GM12878 (cell line): ENCODE data around the gene KCNS1. TPM values are rescaled to one million over a fixed set of nuclear protein-coding genes. Genes with fewer than 3 reads are reported as not detected.

Experiments used
- ATAC-seq: fragments of 200-7000 bp; cut with Tn5 transposase; 3 replicates; pipeline ENCODE4 v1.9.1; 2020; ENCODE audit warnings: mild to moderate bottlenecking, moderate library complexity
- BruUV-seq: library from RNA; stranded (reverse); fragments of 400-500 nt; replicated peaks from 2 replicates; lab custom pipeline; 2021; lab: Mats Ljungman, UMichigan
- CTCF ChIA-PET: fragments of 300-600 bp; sonication (Branson Sonifier 250); formaldehyde crosslinking; extraction: SDS; loops from one replicate; lab custom pipeline; 2021; ENCODE audit warnings: inconsistent platforms; lab: Yijun Ruan, JAX
- POLR2A ChIA-PET: fragments of 350-600 bp; formaldehyde crosslinking; extraction: SDS; loops from one replicate; lab custom pipeline; 2021; ENCODE audit warnings: inconsistent platforms; lab: Charles Lee
- RAD21 ChIA-PET: fragments of 300-600 bp; sonication (Branson Sonifier 250); formaldehyde crosslinking; loops from one replicate; lab custom pipeline; 2023; ENCODE audit warnings: antibody characterized with exemption; ENCODE audit not compliant: unreplicated experiment; lab: Charles Lee
- SMC1A ChIA-PET: fragments of 300-600 bp; sonication (Branson Sonifier 250); formaldehyde crosslinking; loops from one replicate; lab custom pipeline; 2023; ENCODE audit not compliant: unreplicated experiment, uncharacterized antibody; lab: Charles Lee
- DNase-seq: peaks from one replicate; pipeline ENCODE4 v3.0.0-alpha.2; 2011; ENCODE audit warnings: low read depth, low spot score
- FAIRE-seq: peaks from 3 replicates; lab custom pipeline; 2011; peaks lifted over from hg19 to GRCh38; lab: Jason Lieb, UNC
- H2AFZ ChIP-seq: 2 replicates; pipeline ENCODE4 v1.6.0; 2011; ENCODE audit warnings: low read depth, low read length, control low read depth; ENCODE audit not compliant: control insufficient read depth
- H3K27ac ChIP-seq: 2 replicates; pipeline ENCODE4 v1.5.1; 2011; ENCODE audit warnings: control low read depth; ENCODE audit not compliant: control insufficient read depth, insufficient read depth
- H3K27me3 ChIP-seq, 2 experiments: replicated peaks in 1 of 2; 2 replicates each; pipeline versions ENCODE4 v1.6.0 to v1.6.1; 2011; ENCODE audit warnings: low read length in 1 of 2; ENCODE audit not compliant: control insufficient read depth in 2 of 2, insufficient read depth in 2 of 2
- H3K36me3 ChIP-seq, 2 experiments: 2 replicates each; pipeline ENCODE4 v1.5.1; 2011; ENCODE audit warnings: low read length in 1 of 2; ENCODE audit not compliant: control insufficient read depth in 2 of 2, insufficient read depth in 2 of 2
- H3K4me1 ChIP-seq: 2 replicates; pipeline ENCODE4 v1.6.1; 2011; ENCODE audit warnings: mild to moderate bottlenecking, low read length, moderate library complexity, mixed read lengths; ENCODE audit not compliant: control insufficient read depth, insufficient read depth
- H3K4me2 ChIP-seq: 2 replicates; pipeline ENCODE4 v1.6.0; 2011; ENCODE audit warnings: control low read depth; ENCODE audit not compliant: control insufficient read depth, insufficient read depth
- H3K4me3 ChIP-seq: fragments of 200-600 bp; sonication (generic); 2 replicates; pipeline ENCODE4 v1.5.1; 2016
- H3K79me2 ChIP-seq: 2 replicates; pipeline ENCODE4 v1.6.0; 2011; ENCODE audit warnings: low read length; ENCODE audit not compliant: control insufficient read depth, insufficient read depth
- H3K9ac ChIP-seq: 2 replicates; pipeline ENCODE4 v1.8.0; 2011; ENCODE audit warnings: low read length, control low read depth, mixed read lengths; ENCODE audit not compliant: control insufficient read depth, insufficient read depth
- H3K9me3 ChIP-seq: replicated peaks from 3 replicates; pipeline ENCODE4 v1.5.1; 2011; ENCODE audit warnings: mild to moderate bottlenecking, low read length; ENCODE audit not compliant: control insufficient read depth, insufficient read depth
- H4K20me1 ChIP-seq: 2 replicates; pipeline ENCODE4 v1.6.0; 2011; ENCODE audit not compliant: control insufficient read depth, insufficient read depth
- BHLHE40 ChIP-seq, 2 experiments: fragments of 450-650 bp in 1 of 2; IDR thresholded peaks; 2 replicates each; pipeline ENCODE4 v1.6.1; 2011 to 2017; ENCODE audit warnings: low read depth in 2 of 2, borderline replicate concordance in 1 of 2, improper control_type of control experiment in 1 of 2, low read length in 1 of 2, mild to moderate bottlenecking in 1 of 2
- HDAC6 ChIP-seq: fragments of 200-600 bp; sonication (generic); IDR thresholded peaks from one replicate; pipeline ENCODE4 v1.8.0; 2017; ENCODE audit warnings: antibody characterized with exemption; ENCODE audit not compliant: unreplicated experiment
- PAX8 ChIP-seq: fragments of 450-650 bp; IDR thresholded peaks from 2 replicates; pipeline ENCODE4 v1.6.1; 2017; ENCODE audit warnings: mild to moderate bottlenecking, moderate library complexity
- WGBS: methylation state at CpG from one replicate; pipeline ENCODE4 v1.1.6; 2016; ENCODE audit warnings: low lambda C conversion rate; ENCODE audit not compliant: insufficient replicate concordance, insufficient coverage; ENCODE audit errors: missing lambda C conversion rate; 5-methylcytosine and 5-hydroxymethylcytosine counted together
- in situ Hi-C: fragments of 300-500 bp; cut with MboI; formaldehyde crosslinking; loops from 9 replicates; pipeline ENCODE4 v1.14.3; 2018; ENCODE audit warnings: mixed read lengths
- intact Hi-C: fragments of 100-400 bp; cut with micrococcal nuclease; formaldehyde crosslinking; loops from one replicate; pipeline ENCODE4 v1.14.2; 2022; ENCODE audit not compliant: unreplicated experiment
- polyA plus RNA-seq, 11 experiments: library from polyadenylated mRNA; depleted of rRNA in 4 of 11; unstranded in 6 of 11; stranded (reverse) in 5 of 11; fragments of >200 nt; fragmentation: Nextera tagmentation in 4 of 11; fragmentation: Illumina TruSeq in 1 of 11; extraction: Ambion mirVana in 4 of 11; extraction: Trizol in 1 of 11; gene quantifications; 1 replicate in 1 of 11; 2 replicates in 10 of 11; pipeline versions ENCODE4 v1.2.1 to v1.2.3, GENCODE V29; 2011 to 2016; ENCODE audit warnings: inconsistent platforms in 2 of 11, missing spikeins in 2 of 11, low read depth in 1 of 11
- total RNA-seq, 4 experiments: library from RNA; depleted of rRNA in 3 of 4; stranded (reverse); fragments of >200 nt in 3 of 4; fragmentation: Illumina TruSeq in 1 of 4; extraction: Trizol in 1 of 4; gene quantifications; 2 replicates each; pipeline versions ENCODE4 v1.2.1 to v1.2.3, GENCODE V29; 2013 to 2021
- TF ChIP-seq, protein P1 (sequence below), 3 experiments: IDR thresholded peaks in 2 of 3; conservative IDR thresholded peaks in 1 of 3; 2 replicates each; pipeline ENCODE4 v1.5.1; 2011; ENCODE audit warnings: low read depth in 3 of 3, low read length in 3 of 3, mild to moderate bottlenecking in 3 of 3, control low read depth in 2 of 3, moderate library complexity in 2 of 3, inconsistent platforms in 1 of 3, mixed read lengths in 1 of 3; ENCODE audit not compliant: control insufficient read depth in 2 of 3, insufficient read depth in 1 of 3; ENCODE audit errors: extremely low read depth in 1 of 3

KCNS1 gene
- total and polyA plus RNA-seq, 10 of the 15 experiments (the other 5 are each of a cell fraction or from before 2014, with no cell fraction given): not detected

DNA sequence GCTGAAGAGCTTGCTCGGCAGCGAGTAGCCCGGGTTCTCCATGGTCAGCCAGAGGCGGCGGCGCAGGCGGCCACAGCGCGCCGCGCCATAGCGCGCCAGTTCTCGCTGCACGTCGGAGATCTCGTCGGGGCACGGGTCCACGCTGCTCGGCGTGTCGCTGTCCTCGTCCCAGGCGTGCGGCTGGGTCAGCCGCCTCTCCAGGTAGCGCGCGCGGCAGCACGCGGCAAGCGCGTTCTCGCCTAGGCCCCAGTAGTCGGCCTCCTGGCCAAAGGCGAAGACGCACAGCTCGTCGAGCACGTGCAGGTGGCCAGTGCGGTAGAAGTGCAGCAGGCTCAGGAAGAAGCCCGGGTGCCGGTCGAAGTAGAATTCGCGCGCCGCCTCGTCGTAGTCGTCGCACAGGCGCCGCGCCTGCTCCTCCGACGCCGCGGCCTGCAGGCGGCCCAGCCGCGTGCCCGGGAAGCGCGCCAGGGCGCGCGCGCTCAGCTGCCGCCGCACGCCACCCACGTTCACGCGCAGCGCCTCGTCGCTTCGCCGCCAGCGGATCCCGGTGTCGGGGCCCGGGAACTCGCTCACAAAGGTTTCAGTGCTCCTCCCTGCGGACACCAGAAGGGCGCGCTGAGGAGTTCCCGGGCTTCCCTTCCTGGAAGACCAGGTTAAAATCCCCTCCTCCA lies 2.7 kb downstream of the KCNS1 start:
- BruUV-seq: no TSS peak
- H3K4me1 ChIP-seq: no peaks in the 10 kb centered on the region
- WGBS: 65% methylated on average over 81 of the region's 91 CpGs
- H3K4me3 ChIP-seq: no peak overlapping the region; the same call in 1 of the 2 replicates
- FAIRE-seq (no peak), DNase-seq (no peak)
- in situ Hi-C loops: no loop called here
- RAD21 ChIA-PET: interaction anchor here (5.0 kb wide), 1 partner anchor 55 kb away, joined by 85 read pairs; no protein-coding TSS in a partner anchor
- SMC1A ChIA-PET: interaction anchor here (1.6 to 7.0 kb wide), 2 partner anchors 54 to 68 kb away, joined by 4 to 108 read pairs; no protein-coding TSS in a partner anchor
- no peak overlapping the region for H3K9ac ChIP-seq
- H3K27ac ChIP-seq: no peak overlapping the region
- H4K20me1 ChIP-seq: no peaks in the 10 kb centered on the region; the same call in 1 of the 2 replicates
- intact Hi-C loops: loop anchor here (5.0 kb wide), 3 partner anchors 86 to 194 kb away; partner anchors contain the start of gene PABPC1L
- H3K9me3 ChIP-seq: no peaks in the 10 kb centered on the region; the same call in 2 of the 3 replicates
- TF ChIP-seq, protein P1, sequence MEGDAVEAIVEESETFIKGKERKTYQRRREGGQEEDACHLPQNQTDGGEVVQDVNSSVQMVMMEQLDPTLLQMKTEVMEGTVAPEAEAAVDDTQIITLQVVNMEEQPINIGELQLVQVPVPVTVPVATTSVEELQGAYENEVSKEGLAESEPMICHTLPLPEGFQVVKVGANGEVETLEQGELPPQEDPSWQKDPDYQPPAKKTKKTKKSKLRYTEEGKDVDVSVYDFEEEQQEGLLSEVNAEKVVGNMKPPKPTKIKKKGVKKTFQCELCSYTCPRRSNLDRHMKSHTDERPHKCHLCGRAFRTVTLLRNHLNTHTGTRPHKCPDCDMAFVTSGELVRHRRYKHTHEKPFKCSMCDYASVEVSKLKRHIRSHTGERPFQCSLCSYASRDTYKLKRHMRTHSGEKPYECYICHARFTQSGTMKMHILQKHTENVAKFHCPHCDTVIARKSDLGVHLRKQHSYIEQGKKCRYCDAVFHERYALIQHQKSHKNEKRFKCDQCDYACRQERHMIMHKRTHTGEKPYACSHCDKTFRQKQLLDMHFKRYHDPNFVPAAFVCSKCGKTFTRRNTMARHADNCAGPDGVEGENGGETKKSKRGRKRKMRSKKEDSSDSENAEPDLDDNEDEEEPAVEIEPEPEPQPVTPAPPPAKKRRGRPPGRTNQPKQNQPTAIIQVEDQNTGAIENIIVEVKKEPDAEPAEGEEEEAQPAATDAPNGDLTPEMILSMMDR (IDR thresholded peaks at IDR 0.05 in 2 of 3, conservative IDR thresholded peaks at IDR 0.05 in 1 of 3; ENCODE audit: control insufficient read depth in 2 of 3, extremely low read depth in 1 of 3, insufficient read depth in 1 of 3, low read depth in 3 of 3, low read length in 3 of 3): 0 out of 6 replicates have a peak, but pooled peaks of 2 of the 3 experiments have one; percentile 1 to 8
- TF ChIP-seq PAX8: no peak
- peak; percentile 66 for TF ChIP-seq HDAC6
- TF ChIP-seq BHLHE40 (IDR thresholded peaks at IDR 0.05; ENCODE audit: borderline replicate concordance in 1 of 2, low read depth in 2 of 2, low read length in 1 of 2): peak in 1 of 2 experiments; percentile 24; a peak in 1 of 4 replicates
- TF ChIP-seq, all 136 proteins: peak for 3
- H3K27me3 ChIP-seq: peaks cover 2 to 9% of the 10 kb centered on the region in 2 experiments; a peak in 3 of 4 replicates
- no peaks in the 10 kb centered on the region for H3K36me3 ChIP-seq
- ChIA-PET POLR2A (interaction anchor here (0.5 kb wide), 1 partner anchor 70 kb away, joined by 3 read pairs; no protein-coding TSS in a partner anchor), CTCF (interaction anchor here (0.5 to 5.4 kb wide), 7 partner anchors 8 to 414 kb away, joined by 3 to 162 read pairs (median 18); no protein-coding TSS in a partner anchor)
- H3K4me2 ChIP-seq: 0 out of 2 replicates have a peak overlapping the region, but pooled peaks have one; percentile 28
- ATAC-seq: no peak
- no peak overlapping the region for H2AFZ ChIP-seq
- no peaks in the 10 kb centered on the region for H3K79me2 ChIP-seq
